OCI-LY3 (cell line): ENCODE measurements around the gene IRS2.
A peak's percentile ranks its signal among the peaks of the same experiment; 100 is the strongest.

Experiments
- H2AFZ ChIP-seq: fragments of 200-600, 300-600 bp; shearing (Covaris generic); 2 replicates; pipeline ENCODE4 v1.6.0; 2014; ENCODE audit warnings: antibody characterized with exemption, low read depth, low read length
- H3K27ac ChIP-seq: fragments of 200-600, 300-600 bp; sonication (generic); 2 replicates; pipeline ENCODE4 v1.5.1; 2014; ENCODE audit warnings: mild to moderate bottlenecking, low read length, moderate library complexity, mixed read lengths
- H3K27me3 ChIP-seq: fragments of 200-600, 300-600 bp; sonication (generic); 2 replicates; pipeline ENCODE4 v1.6.1; 2014; ENCODE audit warnings: low read depth, low read length, mixed read lengths
- H3K36me3 ChIP-seq: fragments of 200-600, 300-600 bp; sonication (generic); replicated peaks from 2 replicates; pipeline ENCODE3; 2014; ENCODE audit warnings: low read depth, low read length, mixed read lengths
- H3K4me1 ChIP-seq: fragments of 300-600, 200-600 bp; sonication (generic); 2 replicates; pipeline ENCODE4 v1.6.1; 2014; ENCODE audit warnings: low read length, mixed read lengths
- H3K4me2 ChIP-seq: fragments of 200-600, 300-600 bp; sonication (generic); 2 replicates; pipeline ENCODE4 v1.6.1; 2014; ENCODE audit warnings: low read length, mixed read lengths
- H3K4me3 ChIP-seq: fragments of 300-600, 200-600 bp; sonication (generic); 2 replicates; pipeline ENCODE4 v1.5.1; 2014; ENCODE audit warnings: antibody characterized with exemption, mild to moderate bottlenecking, low read length, moderate library complexity
- H3K79me2 ChIP-seq: fragments of 300-600, 200-600 bp; shearing (Covaris generic); 2 replicates; pipeline ENCODE4 v1.6.1; 2014; ENCODE audit warnings: mild to moderate bottlenecking, low read length, mixed read lengths
- H3K9ac ChIP-seq: fragments of 300-600, 200-600 bp; shearing (Covaris generic); 2 replicates; pipeline ENCODE4 v1.6.0; 2014; ENCODE audit warnings: mild to moderate bottlenecking, low read length, moderate library complexity
- H3K9me3 ChIP-seq: fragments of 200-600, 300-600 bp; shearing (Covaris generic); 2 replicates; pipeline ENCODE4 v1.6.1; 2014; ENCODE audit warnings: low read length, mixed read lengths; ENCODE audit not compliant: insufficient read depth
- H4K20me1 ChIP-seq: fragments of 200-600, 300-600 bp; sonication (generic); 2 replicates; pipeline ENCODE4 v1.6.1; 2016; ENCODE audit warnings: low read length, mixed read lengths; ENCODE audit not compliant: insufficient read depth
- EZH2phosphoT487 ChIP-seq: fragments of 200-600 bp; shearing (Covaris generic); IDR thresholded peaks from 2 replicates; pipeline ENCODE4 v1.6.1; 2018; ENCODE audit warnings: antibody characterized with exemption, mixed run types, low read depth
- TF ChIP-seq, protein P1 (sequence below): fragments of 200-600, 300-600 bp; sonication (generic); IDR thresholded peaks from 2 replicates; pipeline ENCODE4 v1.5.1; 2014; ENCODE audit warnings: antibody characterized with exemption, low read length, low read depth

IRS2 gene

DNA sequence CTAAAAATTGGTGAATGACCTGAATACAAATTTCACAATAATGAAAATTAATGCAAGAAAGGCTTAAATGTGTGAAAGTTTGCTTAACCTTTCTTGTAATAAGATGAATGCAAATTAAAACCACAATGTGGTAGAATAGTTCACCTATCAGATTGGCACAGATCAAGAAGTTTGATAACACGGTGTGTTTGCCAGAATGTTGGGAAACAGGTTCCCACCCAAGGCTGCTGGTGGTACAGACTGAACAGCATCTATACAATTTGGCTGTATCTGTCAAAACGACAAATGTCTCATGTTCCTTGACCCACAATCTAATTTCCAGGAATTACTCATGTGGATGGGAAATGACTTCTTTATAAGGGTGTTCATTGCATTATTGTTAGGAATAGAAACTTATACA, 8.6 kb upstream of the IRS2 start:
- H3K79me2 ChIP-seq, result no peaks in the 10 kb centered on the region
- TF ChIP-seq, protein P1, sequence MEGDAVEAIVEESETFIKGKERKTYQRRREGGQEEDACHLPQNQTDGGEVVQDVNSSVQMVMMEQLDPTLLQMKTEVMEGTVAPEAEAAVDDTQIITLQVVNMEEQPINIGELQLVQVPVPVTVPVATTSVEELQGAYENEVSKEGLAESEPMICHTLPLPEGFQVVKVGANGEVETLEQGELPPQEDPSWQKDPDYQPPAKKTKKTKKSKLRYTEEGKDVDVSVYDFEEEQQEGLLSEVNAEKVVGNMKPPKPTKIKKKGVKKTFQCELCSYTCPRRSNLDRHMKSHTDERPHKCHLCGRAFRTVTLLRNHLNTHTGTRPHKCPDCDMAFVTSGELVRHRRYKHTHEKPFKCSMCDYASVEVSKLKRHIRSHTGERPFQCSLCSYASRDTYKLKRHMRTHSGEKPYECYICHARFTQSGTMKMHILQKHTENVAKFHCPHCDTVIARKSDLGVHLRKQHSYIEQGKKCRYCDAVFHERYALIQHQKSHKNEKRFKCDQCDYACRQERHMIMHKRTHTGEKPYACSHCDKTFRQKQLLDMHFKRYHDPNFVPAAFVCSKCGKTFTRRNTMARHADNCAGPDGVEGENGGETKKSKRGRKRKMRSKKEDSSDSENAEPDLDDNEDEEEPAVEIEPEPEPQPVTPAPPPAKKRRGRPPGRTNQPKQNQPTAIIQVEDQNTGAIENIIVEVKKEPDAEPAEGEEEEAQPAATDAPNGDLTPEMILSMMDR, result no peak
- TF ChIP-seq EZH2phosphoT487, result no peak
- H3K36me3 ChIP-seq, result no peaks in the 10 kb centered on the region
- H3K27me3 ChIP-seq, result peaks cover 16% of the 10 kb centered on the region; the same call in 1 of the 2 replicates
- no peak overlapping the region for H2AFZ ChIP-seq
- H3K4me1 ChIP-seq, result peaks cover 7% of the 10 kb centered on the region
- no peaks in the 10 kb centered on the region for H3K9me3 ChIP-seq
- H3K4me2 ChIP-seq, result no peak overlapping the region
- H4K20me1 ChIP-seq, result no peaks in the 10 kb centered on the region
- H3K4me3 ChIP-seq, result no peak overlapping the region
- no peak overlapping the region for H3K9ac ChIP-seq
- no peak overlapping the region for H3K27ac ChIP-seq

DNA sequence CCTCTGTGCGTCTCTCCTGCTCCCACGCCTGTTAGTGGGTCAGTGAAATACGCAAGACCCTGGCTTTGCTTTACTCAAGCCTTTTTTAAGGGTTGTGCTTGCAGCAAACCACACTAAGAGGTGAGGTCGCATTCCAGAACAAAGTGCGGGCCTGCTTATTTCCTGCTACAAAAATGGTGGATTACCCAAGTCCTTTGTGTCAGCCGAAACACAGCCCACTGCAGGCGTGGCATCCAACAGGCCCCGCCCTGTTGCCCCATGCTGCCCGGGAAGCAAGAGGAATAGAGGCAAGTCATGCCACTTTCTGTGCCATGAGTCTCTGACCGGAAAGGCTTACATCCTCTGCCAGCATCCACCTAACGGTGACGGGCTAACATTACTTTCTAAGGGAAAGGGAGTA, 7.7 kb upstream of the IRS2 start:
- H3K4me2 ChIP-seq, result no peak overlapping the region
- peaks cover 7% of the 10 kb centered on the region for H3K4me1 ChIP-seq
- H3K36me3 ChIP-seq, result no peaks in the 10 kb centered on the region
- H3K9ac ChIP-seq, result no peak overlapping the region
- no peaks in the 10 kb centered on the region for H3K79me2 ChIP-seq
- H3K27me3 ChIP-seq, result peaks cover 20% of the 10 kb centered on the region; the same call in 1 of the 2 replicates
- no peaks in the 10 kb centered on the region for H3K9me3 ChIP-seq
- no peak overlapping the region for H2AFZ ChIP-seq
- no peaks in the 10 kb centered on the region for H4K20me1 ChIP-seq
- H3K27ac ChIP-seq, result no peak overlapping the region
- no peak for TF ChIP-seq EZH2phosphoT487
- TF ChIP-seq, protein P1, result no peak
- no peak overlapping the region for H3K4me3 ChIP-seq

GRCh38 chr13:109792416-109793059, 6.2 kb upstream of the IRS2 start:
- H3K4me3 ChIP-seq, result no peak overlapping the region
- H3K4me1 ChIP-seq, result peaks cover 7% of the 10 kb centered on the region
- no peak overlapping the region for H3K27ac ChIP-seq
- H3K36me3 ChIP-seq, result no peaks in the 10 kb centered on the region
- no peaks in the 10 kb centered on the region for H3K79me2 ChIP-seq
- TF ChIP-seq EZH2phosphoT487, result no peak
- TF ChIP-seq, protein P1, result no peak
- H3K27me3 ChIP-seq, result peaks cover 24% of the 10 kb centered on the region; the same call in 1 of the 2 replicates
- peak overlapping the region; percentile 43 for H3K4me2 ChIP-seq
- no peaks in the 10 kb centered on the region for H4K20me1 ChIP-seq
- H2AFZ ChIP-seq, result no peak overlapping the region
- H3K9ac ChIP-seq, result no peak overlapping the region
- H3K9me3 ChIP-seq, result no peaks in the 10 kb centered on the region

GRCh38 chr13:109790942-109791605, 4.7 kb upstream of the IRS2 start:
- Histone ChIP-seq H3K79me2 (no peaks in the 10 kb centered on the region), H4K20me1 (no peaks in the 10 kb centered on the region), H3K4me3 (no peak overlapping the region), H3K27ac (no peak overlapping the region), H3K36me3 (no peaks in the 10 kb centered on the region), H3K4me1 (peaks cover 7% of the 10 kb centered on the region), H2AFZ (no peak overlapping the region), H3K27me3 (peaks cover 24% of the 10 kb centered on the region; the same call in 1 of the 2 replicates), H3K9ac (no peak overlapping the region), H3K9me3 (no peaks in the 10 kb centered on the region), H3K4me2 (no peak overlapping the region)
- TF ChIP-seq, protein P1, result peak; percentile 67
- TF ChIP-seq EZH2phosphoT487, result no peak
